Tibial nerve (tissue), 4 donors: ENCODE measurements around the gene KANK3. TPM values are rescaled to one million over a fixed set of nuclear protein-coding genes. Genes with fewer than 3 reads are reported as not detected.

Experiments
- DNase-seq, 2 donors: peaks; one replicate each; pipeline ENCODE4 v3.0.0-alpha.2; 2019; ENCODE audit warnings: low spot score in 2 of 2
- H3K27ac ChIP-seq, 4 donors: fragments of 200-600 bp; sonication (generic) in 3 of 4; one replicate each; pipeline ENCODE4 v1.5.1; 2017 to 2019; ENCODE audit warnings: mild to moderate bottlenecking in 1 of 4
- H3K27me3 ChIP-seq, 2 donors: fragments of 200-600 bp; sonication (generic) in 1 of 2; one replicate each; pipeline versions ENCODE4 v1.5.1 to v1.6.0; 2017 to 2019
- H3K36me3 ChIP-seq, 3 donors: fragments of 200-600 bp; sonication (generic); one replicate each; pipeline ENCODE4 v1.5.1; 2018 to 2019
- H3K4me1 ChIP-seq, 4 donors: fragments of 200-600 bp; sonication (generic) in 3 of 4; one replicate each; pipeline ENCODE4 v1.5.1; 2017 to 2019
- H3K4me3 ChIP-seq, 4 donors: fragments of 200-600 bp; sonication (generic) in 3 of 4; one replicate each; pipeline ENCODE4 v1.5.1; 2017 to 2019; ENCODE audit warnings: mild to moderate bottlenecking in 1 of 4, moderate library complexity in 1 of 4
- H3K9me3 ChIP-seq, 4 donors: fragments of 200-600 bp; sonication (generic) in 3 of 4; one replicate each; pipeline ENCODE4 v1.5.1; 2017 to 2019
- CTCF ChIP-seq, 5 experiments: fragments of 200-600 bp in 3 of 5; fragments of 450-650 bp in 2 of 5; sonication (generic) in 3 of 5; IDR thresholded peaks; one replicate each; pipeline ENCODE4 v1.5.1; 2016 to 2019; ENCODE audit warnings: antibody characterized with exemption in 5 of 5, mild to moderate bottlenecking in 3 of 5, moderate library complexity in 2 of 5
- EP300 ChIP-seq, 2 donors: sonication (generic); formaldehyde crosslinking; IDR thresholded peaks; one replicate each; pipeline ENCODE4 v1.6.1; 2017; ENCODE audit warnings: antibody characterized with exemption in 2 of 2, mild to moderate bottlenecking in 1 of 2
- POLR2A ChIP-seq, 2 donors: fragments of 450-650 bp; IDR thresholded peaks; one replicate each; pipeline ENCODE4 v1.6.1; 2017; ENCODE audit warnings: antibody characterized with exemption in 2 of 2, mild to moderate bottlenecking in 2 of 2, moderate library complexity in 2 of 2
- WGBS, 2 donors: methylation state at CpG; one replicate each; pipeline ENCODE4 v1.1.5; 2018; 5-methylcytosine and 5-hydroxymethylcytosine counted together
- total RNA-seq, 4 donors: library from RNA; depleted of rRNA; stranded (reverse); fragments of >200 nt; gene quantifications; one replicate each; pipeline ENCODE4 v1.1.0, GENCODE V29; 2016

KANK3 gene
- total RNA-seq, 4 donors from 2014 or later, result 13.8 to 34.8 (median 20.1) TPM

- whole genome bisulfite sequencing, 2 donors, result 65 to 72% methylated on average over 8 of the region's 8 CpGs
- peaks cover 0 to 5% (median 0%) of the 10 kb centered on the region in 4 donors for H3K9me3 ChIP-seq
- H3K27me3 ChIP-seq, result peaks cover 0 to 29% of the 10 kb centered on the region in 2 donors
- H3K36me3 ChIP-seq, result peaks cover 0 to 26% (median 0%) of the 10 kb centered on the region in 3 donors
- peaks cover 0 to 18% (median 5%) of the 10 kb centered on the region in 4 donors for H3K4me1 ChIP-seq
- TF ChIP-seq EP300 (IDR thresholded peaks at IDR 0.05), result no peak
- no peak for TF ChIP-seq CTCF (IDR thresholded peaks at IDR 0.05)
- TF ChIP-seq POLR2A (IDR thresholded peaks at IDR 0.05), result no peak
- no peak overlapping the region for H3K4me3 ChIP-seq
- DNase-seq, result no peak
- H3K27ac ChIP-seq, result no peak overlapping the region
Observed at GRCh38 chr19:8331263-8331845, 11.7 kb downstream of the KANK3 start.

GRCh38 chr19:8329996-8330395, 13.1 kb downstream of the KANK3 start:
- Histone ChIP-seq H3K27me3 (peaks cover 0 to 21% of the 10 kb centered on the region in 2 donors), H3K9me3 (peaks cover 0 to 5% (median 0%) of the 10 kb centered on the region in 4 donors), H3K4me3 (no peak overlapping the region), H3K4me1 (peaks cover 0 to 18% (median 5%) of the 10 kb centered on the region in 4 donors), H3K27ac (no peak overlapping the region), H3K36me3 (peaks cover 0 to 27% (median 0%) of the 10 kb centered on the region in 3 donors)
- WGBS, 2 donors, result 83 to 88% methylated on average over 3 of the region's 3 CpGs
- DNase-seq, result no peak
- TF ChIP-seq EP300 (IDR thresholded peaks at IDR 0.05) (no peak), POLR2A (IDR thresholded peaks at IDR 0.05) (no peak), CTCF (IDR thresholded peaks at IDR 0.05) (no peak)

DNA sequence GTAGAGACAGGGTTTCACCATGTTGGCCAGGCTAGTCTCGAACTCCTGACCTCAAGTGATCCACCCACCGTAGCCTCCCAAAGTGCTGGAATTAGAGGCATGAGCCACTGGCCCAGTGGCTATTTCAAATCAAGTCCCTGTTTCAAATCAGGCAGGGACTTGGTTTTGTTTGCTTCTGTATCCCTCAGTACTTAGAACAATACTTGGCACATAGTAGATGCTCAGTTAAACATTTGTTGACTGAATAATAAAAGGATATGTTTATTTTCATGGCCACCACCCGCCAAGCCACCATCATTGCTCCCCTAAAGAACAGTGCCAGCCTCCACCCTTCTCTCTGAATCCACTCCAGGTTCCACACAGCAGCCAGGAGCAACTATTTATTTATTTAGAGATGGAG, 17.6 kb downstream of the KANK3 start:
- Histone ChIP-seq H3K4me3 (no peak overlapping the region), H3K27ac (no peak overlapping the region), H3K36me3 (peaks cover 0 to 52% (median 0%) of the 10 kb centered on the region in 3 donors), H3K4me1 (peaks cover 0 to 33% (median 14%) of the 10 kb centered on the region in 4 donors), H3K9me3 (peaks cover 0 to 5% (median 0%) of the 10 kb centered on the region in 4 donors), H3K27me3 (no peaks in the 10 kb centered on the region)
- no peak for TF ChIP-seq POLR2A (IDR thresholded peaks at IDR 0.05)
- TF ChIP-seq CTCF (IDR thresholded peaks at IDR 0.05), result no peak
- TF ChIP-seq EP300 (IDR thresholded peaks at IDR 0.05), result no peak
- WGBS, 2 donors, result 93 to 94% methylated on average over 3 of the region's 3 CpGs
- DNase-seq, result no peak

DNA sequence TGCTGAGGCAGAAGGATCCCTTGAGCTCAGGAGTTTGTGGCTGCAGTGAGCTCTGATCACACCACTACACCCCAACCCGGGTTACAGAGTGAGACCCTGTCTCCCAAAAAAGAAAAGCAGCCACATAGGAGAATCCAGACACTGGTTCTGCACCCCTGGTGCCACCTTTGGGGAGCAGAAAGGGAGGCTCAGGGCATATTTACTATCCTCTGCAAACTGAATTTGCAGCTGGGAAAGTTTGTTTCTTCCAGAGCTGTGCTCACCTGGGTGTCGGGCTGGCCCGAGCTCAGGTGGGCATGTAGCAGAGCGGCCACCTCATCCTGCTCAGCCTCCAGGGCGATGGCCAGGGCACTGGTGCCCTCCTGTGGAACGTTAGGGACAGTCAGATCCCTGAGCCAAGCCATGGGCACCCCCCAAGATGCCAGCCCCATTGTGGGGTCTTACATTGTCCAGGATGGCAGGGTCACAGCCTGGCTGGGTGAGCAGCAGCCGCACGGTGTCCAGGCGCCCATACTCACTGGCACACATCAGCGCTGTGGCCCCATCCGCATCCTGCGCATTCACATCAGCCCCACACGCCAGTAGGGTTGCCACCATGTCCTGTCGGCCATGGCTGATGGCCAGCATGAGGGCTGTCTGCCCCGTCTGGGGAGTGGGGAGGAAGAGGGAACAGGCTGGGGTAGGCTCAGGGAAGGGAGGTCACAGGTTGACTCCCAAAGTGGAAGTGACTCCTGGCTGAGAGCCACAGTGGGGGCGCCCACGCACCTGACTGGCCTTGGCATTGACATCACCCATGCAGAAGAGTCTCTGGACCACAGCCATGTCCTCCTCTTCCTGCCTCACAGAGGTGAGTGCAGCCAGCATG, 18.6 kb downstream of the KANK3 start:
- 68 to 78% methylated on average over 10 to 16 of the region's 17 CpGs for WGBS, 2 donors

More for the DNA sequence above, 18.6 kb downstream of the KANK3 start:
- DNase-seq, result no peak
- Histone ChIP-seq H3K4me1 (peaks cover 0 to 43% (median 21%) of the 10 kb centered on the region in 4 donors), H3K27me3 (no peaks in the 10 kb centered on the region), H3K9me3 (peaks cover 0 to 5% (median 0%) of the 10 kb centered on the region in 4 donors), H3K4me3 (no peak overlapping the region), H3K27ac (no peak overlapping the region), H3K36me3 (peaks cover 0 to 42% (median 0%) of the 10 kb centered on the region in 3 donors)
- no peak for TF ChIP-seq EP300 (IDR thresholded peaks at IDR 0.05)
- no peak for TF ChIP-seq CTCF (IDR thresholded peaks at IDR 0.05)
- no peak for TF ChIP-seq POLR2A (IDR thresholded peaks at IDR 0.05)
